Loucy (cell line): ENCODE data around the gene CD180.

Experiments used
- H2AFZ ChIP-seq: fragments of 200-600 bp; sonication (generic); 2 replicates; pipeline ENCODE4 v1.6.0; 2016; ENCODE audit warnings: antibody characterized with exemption, mild to moderate bottlenecking, low read length, moderate library complexity
- H3F3A ChIP-seq: fragments of 200-600 bp; 2 replicates; pipeline ENCODE4 v1.6.0; 2016; ENCODE audit warnings: antibody characterized with exemption, low read depth, mild to moderate bottlenecking
- H3K27me3 ChIP-seq: fragments of 200-600 bp; sonication (generic); 2 replicates; pipeline ENCODE4 v1.6.1; 2014; ENCODE audit warnings: low read length, mild to moderate bottlenecking; ENCODE audit not compliant: insufficient read depth, poor library complexity, severe bottlenecking
- H3K36me3 ChIP-seq: fragments of 200-600 bp; sonication (generic); 2 replicates; pipeline ENCODE4 v1.6.1; 2016; ENCODE audit warnings: low read length; ENCODE audit not compliant: insufficient read depth
- H3K4me1 ChIP-seq: fragments of 200-600 bp; sonication (generic); 2 replicates; pipeline ENCODE4 v1.5.1; 2014; ENCODE audit warnings: low read length, mild to moderate bottlenecking; ENCODE audit not compliant: insufficient read depth, poor library complexity, severe bottlenecking
- H3K4me2 ChIP-seq: fragments of 200-600 bp; sonication (generic); 2 replicates; pipeline ENCODE4 v1.6.0; 2014; ENCODE audit warnings: antibody characterized with exemption, low read length, low read depth, mild to moderate bottlenecking; ENCODE audit not compliant: poor library complexity, severe bottlenecking
- H3K4me3 ChIP-seq: fragments of 200-600 bp; sonication (generic); 2 replicates; pipeline ENCODE4 v1.5.1; 2014; ENCODE audit warnings: low read length, mild to moderate bottlenecking, mixed read lengths; ENCODE audit not compliant: poor library complexity, severe bottlenecking
- H3K79me2 ChIP-seq: fragments of 200-600 bp; sonication (generic); 2 replicates; pipeline ENCODE4 v1.6.1; 2014; ENCODE audit warnings: low read length; ENCODE audit not compliant: insufficient read depth
- H3K9ac ChIP-seq: fragments of 200-600 bp; sonication (generic); 2 replicates; pipeline ENCODE4 v1.6.0; 2014; ENCODE audit warnings: mild to moderate bottlenecking, low read depth, low read length, moderate library complexity; ENCODE audit not compliant: poor library complexity, severe bottlenecking
- H3K9me2 ChIP-seq: fragments of 200-600 bp; sonication (generic); replicated peaks from 2 replicates; pipeline ENCODE4 v1.6.1; 2016; ENCODE audit warnings: low read depth, low read length, mixed read lengths
- H3K9me3 ChIP-seq: fragments of 200-600 bp; sonication (generic); 2 replicates; pipeline ENCODE4 v1.6.1; 2014; ENCODE audit warnings: mild to moderate bottlenecking, antibody characterized with exemption, low read length, low read depth; ENCODE audit not compliant: insufficient read depth
- H4K20me1 ChIP-seq: fragments of 200-600 bp; sonication (generic); 2 replicates; pipeline ENCODE4 v1.6.0; 2014; ENCODE audit warnings: antibody characterized with exemption, low read length, mild to moderate bottlenecking; ENCODE audit not compliant: insufficient read depth, poor library complexity, severe bottlenecking
- CTCF ChIP-seq: fragments of 200-600 bp; sonication (generic); conservative IDR thresholded peaks from 2 replicates; pipeline ENCODE4 v1.5.1; 2014; ENCODE audit warnings: mild to moderate bottlenecking, antibody characterized with exemption, low read length
- EZH2phosphoT487 ChIP-seq: fragments of 200-600 bp; IDR thresholded peaks from 2 replicates; pipeline ENCODE4 v1.6.1; 2018; ENCODE audit warnings: antibody characterized with exemption, mild to moderate bottlenecking, moderate library complexity, borderline replicate concordance

Gene CD180

GRCh38 chr5:67181648-67182221 is 14.9 kb downstream of the CD180 start:
- Histone ChIP-seq H3K4me3 (no peak overlapping the region), H3K4me1 (no peaks in the 10 kb centered on the region), H3K36me3 (no peaks in the 10 kb centered on the region), H3K9ac (no peak overlapping the region), H3F3A (no peaks in the 10 kb centered on the region), H3K9me2 (no peaks in the 10 kb centered on the region), H3K27me3 (no peaks in the 10 kb centered on the region), H3K4me2 (no peak overlapping the region), H4K20me1 (no peaks in the 10 kb centered on the region), H2AFZ (no peak overlapping the region), H3K79me2 (no peaks in the 10 kb centered on the region), H3K9me3 (peaks cover 10% of the 10 kb centered on the region; the same call in 1 of the 2 replicates)
- TF ChIP-seq EZH2phosphoT487 (no peak), CTCF (no peak)

GRCh38 chr5:67179697-67180361 is 16.8 kb downstream of the CD180 start:
- Histone ChIP-seq H3K4me3 (no peak overlapping the region), H3K27me3 (no peaks in the 10 kb centered on the region), H3K9me2 (no peaks in the 10 kb centered on the region), H3K4me2 (no peak overlapping the region), H3F3A (no peaks in the 10 kb centered on the region), H3K4me1 (no peaks in the 10 kb centered on the region), H3K9ac (no peak overlapping the region), H2AFZ (no peak overlapping the region), H3K79me2 (no peaks in the 10 kb centered on the region), H3K9me3 (peaks cover 15% of the 10 kb centered on the region; the same call in 1 of the 2 replicates), H3K36me3 (no peaks in the 10 kb centered on the region), H4K20me1 (no peaks in the 10 kb centered on the region)
- TF ChIP-seq EZH2phosphoT487 = no peak
- no peak for TF ChIP-seq CTCF

- Histone ChIP-seq H3K4me3 (no peak overlapping the region), H3K9me3 (peaks cover 15% of the 10 kb centered on the region; the same call in 1 of the 2 replicates), H3K4me2 (no peak overlapping the region), H3K9me2 (no peaks in the 10 kb centered on the region), H3K79me2 (no peaks in the 10 kb centered on the region), H3K36me3 (no peaks in the 10 kb centered on the region), H3K9ac (no peak overlapping the region), H4K20me1 (no peaks in the 10 kb centered on the region), H3K27me3 (no peaks in the 10 kb centered on the region), H3K4me1 (no peaks in the 10 kb centered on the region), H2AFZ (no peak overlapping the region), H3F3A (no peaks in the 10 kb centered on the region)
- TF ChIP-seq CTCF = no peak
- TF ChIP-seq EZH2phosphoT487 = no peak
Observed at GRCh38 chr5:67178966-67179365, 17.6 kb downstream of the CD180 start.
